Measurements from ENCODE around the gene PDS5A. TPM values are rescaled to one million over a fixed set of nuclear protein-coding genes. Genes with fewer than 3 reads are reported as not detected.
"Not testable (repeated sequence)": the region's sequence is repeated elsewhere in the genome, so short reads cannot be mapped to it uniquely, and the experiment has no call there.

The PDS5A gene
- total RNA-seq, 3 donors from 2014 or later (not counting 1 experiment from before 2014, with no cell fraction given), result 80.1 to 99.9 (median 99.8) TPM

GRCh38 chr4:39814403-39815185 lies 163.1 kb downstream of the PDS5A start:
- H3K27ac ChIP-seq (ENCODE audit: low read length), result peak overlapping the region; percentile 19
- peak; percentile 30 to 49 for DNase-seq
- intact Hi-C loops (cut with micrococcal nuclease), result loop anchor here (10.0 kb wide), 1 partner anchor 120 kb away; the partner anchor contains the start of gene UBE2K
- H3K9me3 Mint-ChIP-seq, result peaks cover 4 to 9% of the 10 kb centered on the region in 2 donors
- H3K27me3 ChIP-seq (ENCODE audit: control insufficient read depth, insufficient read depth, low read length), result no peaks in the 10 kb centered on the region
- no peaks in the 10 kb centered on the region for H3K4me1 ChIP-seq (ENCODE audit: control insufficient read depth, insufficient read depth, low read length)
- 64% methylated on average over 7 of the region's 7 CpGs for WGBS (ENCODE audit: insufficient coverage)
- H3K4me3 ChIP-seq (ENCODE audit: low read length), result no peak overlapping the region
- H3K36me3 Mint-ChIP-seq, result no peaks in the 10 kb centered on the region
- peaks cover 9 to 27% of the 10 kb centered on the region in 2 donors for H3K4me1 Mint-ChIP-seq
- peaks cover 0 to 3% of the 10 kb centered on the region in 2 donors for H3K27me3 Mint-ChIP-seq (ENCODE audit: low read depth in 2 of 2)
- ATAC-seq, result peak; percentile 38 to 52 (median 47)
- H3K36me3 ChIP-seq (ENCODE audit: control insufficient read depth, insufficient read depth, low read length), result no peaks in the 10 kb centered on the region
- H3K4me3 Mint-ChIP-seq, result peak overlapping the region; percentile 79
- H3K27ac Mint-ChIP-seq, result peak overlapping the region; percentile 80 to 93
- no peak for TF ChIP-seq CTCF (IDR thresholded peaks at IDR 0.05)
- peaks cover 19% of the 10 kb centered on the region for H3K9me3 ChIP-seq (ENCODE audit: control insufficient read depth, insufficient read depth, low read length)

- Histone ChIP-seq H3K9me3 (ENCODE audit: control insufficient read depth, insufficient read depth, low read length) (peaks cover 19% of the 10 kb centered on the region), H3K27ac (ENCODE audit: low read length) (peak overlapping the region; percentile 19)
- peak overlapping the region; percentile 80 to 93 for H3K27ac Mint-ChIP-seq
- not testable (repeated sequence) for H3K9me3 Mint-ChIP-seq; H3K4me3 Mint-ChIP-seq; H3K36me3 ChIP-seq (ENCODE audit: control insufficient read depth, insufficient read depth, low read length); ATAC-seq; H3K4me1 ChIP-seq (ENCODE audit: control insufficient read depth, insufficient read depth, low read length); DNase-seq; H3K4me3 ChIP-seq (ENCODE audit: low read length); H3K36me3 Mint-ChIP-seq; H3K27me3 ChIP-seq (ENCODE audit: control insufficient read depth, insufficient read depth, low read length); H3K27me3 Mint-ChIP-seq (ENCODE audit: low read depth in 2 of 2)
- intact Hi-C loops (cut with micrococcal nuclease), result loop anchor here (10.0 kb wide), 1 partner anchor 119 kb away; the partner anchor contains the start of gene UBE2K
- WGBS (ENCODE audit: insufficient coverage), result no CpG with 5 or more reads among the region's 2 CpGs
- peaks cover 9 to 27% of the 10 kb centered on the region in 2 donors for H3K4me1 Mint-ChIP-seq
Observed at GRCh38 chr4:39813761-39814160, 163.9 kb downstream of the PDS5A start.

- Mint-ChIP-seq H3K27ac (peak overlapping the region; percentile 83 to 93), H3K4me3 (peak overlapping the region; percentile 21), H3K4me1 (peaks cover 9 to 27% of the 10 kb centered on the region in 2 donors)
- intact Hi-C loops (cut with micrococcal nuclease), result loop anchor here (10.0 kb wide), 1 partner anchor 118 kb away; the partner anchor contains the start of gene UBE2K
- H3K9me3 ChIP-seq (ENCODE audit: control insufficient read depth, insufficient read depth, low read length), result peaks cover 19% of the 10 kb centered on the region
- whole genome bisulfite sequencing (ENCODE audit: insufficient coverage), result no CpG with 5 or more reads among the region's 1 CpG
- H3K4me1 ChIP-seq (ENCODE audit: control insufficient read depth, insufficient read depth, low read length); H3K9me3 Mint-ChIP-seq; H3K27me3 ChIP-seq (ENCODE audit: control insufficient read depth, insufficient read depth, low read length); H3K4me3 ChIP-seq (ENCODE audit: low read length); H3K36me3 Mint-ChIP-seq; H3K27me3 Mint-ChIP-seq (ENCODE audit: low read depth in 2 of 2); ATAC-seq; DNase-seq; H3K36me3 ChIP-seq (ENCODE audit: control insufficient read depth, insufficient read depth, low read length); H3K27ac ChIP-seq (ENCODE audit: low read length): not testable (repeated sequence)
Observed at GRCh38 chr4:39813033-39813432, 164.7 kb downstream of the PDS5A start.

GRCh38 chr4:39812500-39812899 lies 165.2 kb downstream of the PDS5A start:
- Mint-ChIP-seq H3K4me1 (peaks cover 9 to 27% of the 10 kb centered on the region in 2 donors), H3K27ac (peak overlapping the region; percentile 83 to 93), H3K9me3 (peaks cover 4 to 9% of the 10 kb centered on the region in 2 donors), H3K27me3 (ENCODE audit: low read depth in 2 of 2) (peaks cover 0 to 3% of the 10 kb centered on the region in 2 donors), H3K4me3 (peak overlapping the region; percentile 77), H3K36me3 (no peaks in the 10 kb centered on the region)
- Histone ChIP-seq H3K27me3 (ENCODE audit: control insufficient read depth, insufficient read depth, low read length) (no peaks in the 10 kb centered on the region), H3K4me3 (ENCODE audit: low read length) (no peak overlapping the region), H3K27ac (ENCODE audit: low read length) (no peak overlapping the region), H3K9me3 (ENCODE audit: control insufficient read depth, insufficient read depth, low read length) (peaks cover 19% of the 10 kb centered on the region), H3K36me3 (ENCODE audit: control insufficient read depth, insufficient read depth, low read length) (no peaks in the 10 kb centered on the region), H3K4me1 (ENCODE audit: control insufficient read depth, insufficient read depth, low read length) (no peaks in the 10 kb centered on the region)
- ATAC-seq (peak; percentile 49 to 64 (median 51)), DNase-seq (peak; percentile 28 to 30)
- no peak for TF ChIP-seq CTCF (IDR thresholded peaks at IDR 0.05)
- 87% methylated on average over 6 of the region's 6 CpGs for WGBS (ENCODE audit: insufficient coverage)
- intact Hi-C loops (cut with micrococcal nuclease), result loop anchor here (10.0 kb wide), 1 partner anchor 118 kb away; the partner anchor contains the start of gene UBE2K
